Mesodermal cell (in vitro differentiated cells): ENCODE data around the gene ANO8.
A peak's percentile ranks its signal among the peaks of the same experiment; 100 is the strongest.

Experiments
- H3K27ac ChIP-seq: 2 replicates; pipeline ENCODE4 v1.7.0; 2013; ENCODE audit warnings: mild to moderate bottlenecking, low read depth, low read length, moderate library complexity; ENCODE audit not compliant: severe bottlenecking
- H3K36me3 ChIP-seq: 2 replicates; pipeline ENCODE4 v1.7.1; 2013; ENCODE audit warnings: mild to moderate bottlenecking, low read length, moderate library complexity; ENCODE audit not compliant: control insufficient read depth, insufficient read depth
- H3K4me1 ChIP-seq: one replicate; pipeline ENCODE4 v1.7.1; 2013; ENCODE audit warnings: mild to moderate bottlenecking, low read length; ENCODE audit not compliant: insufficient read depth, control insufficient read depth, poor library complexity, severe bottlenecking
- H3K4me3 ChIP-seq: 2 replicates; pipeline ENCODE4 v1.7.0; 2013; ENCODE audit warnings: low read length, control low read depth, mild to moderate bottlenecking; ENCODE audit not compliant: insufficient read depth, poor library complexity, severe bottlenecking; ENCODE audit errors: extremely low read depth
- H3K9me3 ChIP-seq: 2 replicates; pipeline ENCODE4 v1.7.1; 2013; ENCODE audit warnings: mild to moderate bottlenecking, low read length, moderate library complexity; ENCODE audit not compliant: control insufficient read depth
- WGBS, 2 experiments: methylation state at CpG; one replicate each; pipeline ENCODE4 v1.1.5; 2013; ENCODE audit warnings: missing lambda C conversion rate in 2 of 2; ENCODE audit not compliant: insufficient coverage in 2 of 2; 5-methylcytosine and 5-hydroxymethylcytosine counted together

Gene ANO8

DNA sequence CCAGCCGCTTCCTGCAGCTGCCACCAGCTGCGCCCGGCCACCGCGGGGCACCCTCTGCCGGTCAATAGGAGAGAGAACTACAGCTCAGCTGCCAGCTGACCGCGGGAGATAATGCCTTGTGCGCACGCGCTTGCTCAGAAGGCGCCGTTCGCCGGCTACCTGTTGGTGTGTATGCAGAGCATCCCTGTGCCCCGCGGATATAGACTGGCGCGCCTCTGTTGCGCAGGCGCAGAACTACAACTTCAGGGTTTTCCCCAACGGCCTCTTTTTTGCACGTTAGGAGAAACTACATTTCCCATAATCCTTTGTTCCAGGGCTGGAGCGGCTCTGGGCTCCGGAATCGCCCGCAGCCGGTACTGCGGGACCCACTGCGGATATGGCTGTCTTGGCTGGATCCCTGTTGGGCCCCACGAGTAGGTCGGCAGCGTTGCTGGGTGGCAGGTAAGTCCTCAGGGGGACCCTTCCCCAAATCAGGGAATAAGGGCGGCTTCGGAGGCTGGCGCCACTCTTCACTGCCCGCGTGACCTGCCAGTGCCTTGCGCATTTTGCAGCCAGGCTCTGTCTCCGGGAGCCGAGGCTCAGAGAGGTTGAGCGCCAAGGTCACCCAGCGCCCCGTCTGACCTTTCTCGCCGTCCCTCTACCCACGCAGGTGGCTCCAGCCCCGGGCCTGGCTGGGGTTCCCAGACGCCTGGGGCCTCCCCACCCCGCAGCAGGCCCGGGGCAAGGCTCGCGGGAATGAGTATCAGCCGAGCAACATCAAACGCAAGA lies 29.0 kb downstream of the ANO8 start, which contains the start of gene MRPL34:
MRPL34 (plus strand) TSS at position 356 of the 768 bp plus-strand sequence; CDS start at position 377, 21 bp downstream.
- H3K4me3 ChIP-seq = peak within 1 kb of the TSS; percentile 76
- peak within 1 kb of the TSS; percentile 72 for H3K27ac ChIP-seq
- whole genome bisulfite sequencing, 2 experiments = 0% methylated on average over 53 to 55 of the region's 55 CpGs
- H3K4me1 ChIP-seq = peaks cover 9% of the 10 kb centered on the region
- peaks cover 13% of the 10 kb centered on the region for H3K36me3 ChIP-seq
- no peaks in the 10 kb centered on the region for H3K9me3 ChIP-seq

GRCh38 chr19:17305216-17305516 lies 29.5 kb downstream of the ANO8 start:
- WGBS, 2 experiments = 10 to 17% methylated on average over 7 of the region's 7 CpGs
- no peaks in the 10 kb centered on the region for H3K9me3 ChIP-seq
- peak overlapping the region; percentile 76 for H3K4me3 ChIP-seq
- H3K36me3 ChIP-seq = peaks cover 8% of the 10 kb centered on the region
- H3K27ac ChIP-seq = no peak overlapping the region
- H3K4me1 ChIP-seq = peaks cover 9% of the 10 kb centered on the region

DNA sequence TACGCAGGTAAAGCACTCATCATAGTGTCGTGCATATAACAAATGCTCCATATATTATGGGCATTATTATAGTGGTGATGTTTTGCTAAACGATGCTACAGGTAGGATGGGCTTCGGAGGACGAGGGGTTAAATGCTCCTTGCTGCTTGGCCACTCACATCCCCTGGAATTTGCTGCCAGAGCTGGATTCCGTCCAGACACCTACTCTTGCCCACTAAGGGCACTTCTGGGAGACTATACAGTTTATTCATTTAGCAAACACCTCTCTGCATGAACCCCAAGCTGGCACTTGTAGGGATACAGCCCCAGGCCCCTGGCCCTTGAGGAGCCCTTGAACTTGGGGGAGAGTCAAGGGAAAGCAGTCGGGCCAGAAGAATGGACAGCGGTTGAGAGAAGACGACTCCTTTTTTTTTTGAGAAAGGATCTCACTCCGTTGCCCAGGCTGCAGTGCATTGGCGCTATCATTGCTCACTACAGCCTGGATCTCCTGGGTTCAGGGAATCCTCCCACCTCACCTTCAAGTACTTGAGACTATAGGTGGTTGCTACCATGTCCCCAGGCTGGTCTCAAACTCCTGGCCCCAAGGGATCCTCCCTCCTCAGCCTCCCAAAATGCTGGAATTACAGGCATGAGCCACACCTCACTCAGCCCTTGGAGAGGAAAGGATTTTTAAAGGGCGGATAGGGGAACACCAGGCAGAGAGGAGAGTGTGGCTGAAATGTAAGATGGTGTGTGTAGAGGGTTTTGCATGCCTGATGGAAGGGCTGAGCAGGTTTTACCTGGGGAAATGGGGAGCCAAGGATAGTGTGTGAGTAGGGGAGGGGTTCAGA lies 30.1 kb downstream of the ANO8 start:
- whole genome bisulfite sequencing, 2 experiments = 87 to 90% methylated on average over 7 to 10 of the region's 12 CpGs
- Histone ChIP-seq H3K27ac (no peak overlapping the region), H3K4me3 (peak overlapping the region; percentile 76), H3K9me3 (no peaks in the 10 kb centered on the region), H3K36me3 (peaks cover 8% of the 10 kb centered on the region), H3K4me1 (peaks cover 9% of the 10 kb centered on the region)

DNA sequence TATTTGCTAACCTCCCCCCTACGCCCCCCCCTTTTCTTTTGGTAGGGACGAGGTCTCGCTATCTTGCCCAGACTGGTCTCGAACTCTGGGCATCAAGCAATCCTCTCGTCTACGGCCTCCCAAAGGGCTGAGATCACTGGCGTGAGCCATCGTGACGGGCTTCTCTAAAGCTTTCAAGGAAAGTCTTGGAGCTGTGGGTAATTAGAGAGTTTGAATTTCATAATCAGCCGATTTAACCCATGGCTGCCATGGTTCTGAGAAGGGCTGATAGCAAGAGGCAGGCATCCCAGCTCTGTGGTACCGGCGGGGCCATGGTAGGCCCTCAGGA lies 30.8 kb downstream of the ANO8 start:
- H3K27ac ChIP-seq = no peak overlapping the region
- 80 to 93% methylated on average over 9 to 10 of the region's 12 CpGs for WGBS, 2 experiments

DNA sequence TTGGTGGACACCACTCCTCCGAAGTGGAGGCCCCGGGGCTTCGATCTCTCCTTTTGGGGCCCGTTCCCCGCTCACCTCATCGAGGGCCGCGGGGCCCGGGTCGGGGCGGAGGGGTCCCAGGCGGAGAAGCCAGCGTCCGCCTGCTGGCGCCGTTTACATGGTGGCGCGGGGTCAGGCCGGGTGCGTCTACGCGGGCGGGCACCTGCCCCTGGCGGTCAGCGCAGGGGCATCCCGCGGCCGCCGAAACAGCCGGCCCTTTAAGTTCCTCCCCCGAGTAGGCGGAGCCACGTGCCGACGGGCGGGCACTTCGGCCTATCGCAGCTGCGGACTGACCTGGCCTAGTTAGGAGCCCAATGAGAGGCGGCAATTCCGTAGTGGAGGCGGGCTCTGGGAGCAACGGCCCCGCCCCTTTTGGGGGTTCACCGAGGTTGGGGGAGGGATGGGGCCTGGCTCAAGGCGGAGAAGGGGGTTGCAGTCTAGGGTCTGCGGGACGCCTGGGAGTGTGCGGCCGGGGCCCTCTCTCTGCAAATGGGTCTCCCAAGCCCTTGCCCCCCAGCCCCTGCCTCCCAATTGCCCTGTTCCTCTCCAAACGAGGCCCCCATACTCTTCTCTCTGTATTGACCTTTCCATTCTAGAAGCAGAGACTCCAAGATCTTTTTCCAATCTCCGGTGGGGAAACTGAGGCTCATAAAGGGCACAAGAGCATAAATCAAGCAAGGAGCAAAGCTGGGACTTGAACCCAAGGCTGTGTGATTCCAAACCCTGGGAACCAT lies 31.3 kb downstream of the ANO8 start, which contains the start of gene ABHD8:
ABHD8 (minus strand) TSS at position 259 of the 773 bp plus-strand sequence. CDS start 1,809 bp downstream, outside the sequence.
- no peak within 1 kb of the TSS for H3K27ac ChIP-seq

More for the DNA sequence above, 30.8 kb downstream of the ANO8 start:
- Histone ChIP-seq H3K4me3 (no peak overlapping the region), H3K9me3 (no peaks in the 10 kb centered on the region), H3K36me3 (peaks cover 9% of the 10 kb centered on the region), H3K4me1 (peaks cover 7% of the 10 kb centered on the region)

GRCh38 chr19:17302391-17303166 lies 32.1 kb downstream of the ANO8 start:
- peaks cover 6% of the 10 kb centered on the region for H3K4me1 ChIP-seq
- H3K27ac ChIP-seq = no peak overlapping the region
- peak overlapping the region; percentile 50 for H3K4me3 ChIP-seq
- peaks cover 20% of the 10 kb centered on the region for H3K36me3 ChIP-seq
- 28 to 32% methylated on average over 21 to 29 of the region's 29 CpGs for WGBS, 2 experiments
- H3K9me3 ChIP-seq = peaks cover 6% of the 10 kb centered on the region

More for the DNA sequence above, 31.3 kb downstream of the ANO8 start, which contains the start of gene ABHD8:
- WGBS, 2 experiments = 3 to 7% methylated on average over 42 to 52 of the region's 52 CpGs
- H3K4me3 ChIP-seq = peak within 1 kb of the TSS; percentile 50
- peaks cover 15% of the 10 kb centered on the region for H3K36me3 ChIP-seq
- H3K4me1 ChIP-seq = peaks cover 6% of the 10 kb centered on the region
- peaks cover 2% of the 10 kb centered on the region for H3K9me3 ChIP-seq

DNA sequence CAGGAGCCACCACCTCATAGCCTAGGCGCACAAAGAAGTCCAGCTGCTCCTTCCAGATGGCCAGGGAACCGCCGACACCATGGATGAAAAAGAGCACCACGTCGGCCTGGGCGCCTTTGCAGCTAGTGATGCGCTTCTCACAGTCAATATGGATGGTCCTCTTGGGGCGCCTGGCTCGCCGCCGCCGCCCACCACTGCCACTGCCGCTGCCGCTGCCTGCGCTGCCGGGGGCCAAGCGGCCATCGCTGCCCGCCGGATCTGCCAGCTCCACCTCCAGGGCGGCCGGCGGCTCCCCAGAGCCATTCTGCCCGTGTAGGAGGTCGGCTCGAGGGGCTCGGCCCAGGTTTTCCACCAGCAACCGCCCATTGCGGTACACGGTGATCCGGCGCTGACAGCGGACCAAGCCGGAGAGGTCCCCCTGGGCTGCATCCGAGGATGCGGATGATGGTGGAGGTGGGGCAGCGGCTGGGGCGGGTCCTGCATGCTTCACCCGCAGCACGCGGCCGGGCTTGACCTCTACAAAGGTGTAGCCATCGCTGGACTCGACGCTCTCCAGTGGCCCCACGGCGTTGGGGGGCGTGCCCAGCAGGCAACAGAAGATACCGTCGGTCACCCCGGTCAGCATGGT lies 33.5 kb downstream of the ANO8 start:
- H3K27ac ChIP-seq = no peak overlapping the region
- no peak overlapping the region for H3K4me3 ChIP-seq
- 95 to 96% methylated on average over 50 to 51 of the region's 51 CpGs for WGBS, 2 experiments
- H3K36me3 ChIP-seq = peaks cover 27% of the 10 kb centered on the region
- H3K9me3 ChIP-seq = peaks cover 6% of the 10 kb centered on the region
- peaks cover 6% of the 10 kb centered on the region for H3K4me1 ChIP-seq

- WGBS, 2 experiments = 93 to 94% methylated on average over 5 to 6 of the region's 6 CpGs
Measured at GRCh38 chr19:17296976-17297375, 37.7 kb downstream of the ANO8 start.

DNA sequence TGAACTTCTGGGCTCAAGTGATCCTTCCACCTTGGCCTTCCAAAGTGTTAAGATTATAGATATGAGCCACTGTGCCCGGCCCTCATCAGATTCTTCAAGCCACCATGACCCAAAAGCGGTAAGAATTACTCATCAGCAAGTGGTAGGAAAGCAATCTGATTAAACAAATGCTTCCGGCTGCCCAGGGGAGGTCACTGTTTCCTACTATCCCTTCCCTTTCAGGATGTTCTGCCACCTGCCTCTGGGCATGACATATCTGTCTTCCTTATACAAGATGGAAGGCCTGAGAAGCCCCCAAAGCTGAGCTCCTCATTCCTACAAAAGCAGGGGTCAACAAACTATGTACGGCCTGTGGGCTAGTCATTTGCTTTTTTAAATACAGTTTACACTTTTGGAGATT lies 38.4 kb downstream of the ANO8 start:
- no peak overlapping the region for H3K4me3 ChIP-seq
- H3K27ac ChIP-seq = no peak overlapping the region
- H3K9me3 ChIP-seq = peaks cover 6% of the 10 kb centered on the region
- peaks cover 4% of the 10 kb centered on the region for H3K4me1 ChIP-seq
- 75 to 93% methylated on average over 3 of the region's 4 CpGs for WGBS, 2 experiments
- H3K36me3 ChIP-seq = peaks cover 38% of the 10 kb centered on the region

More at GRCh38 chr19:17296976-17297375, 37.7 kb downstream of the ANO8 start:
- H3K4me3 ChIP-seq = no peak overlapping the region
- H3K36me3 ChIP-seq = peaks cover 42% of the 10 kb centered on the region
- peaks cover 4% of the 10 kb centered on the region for H3K4me1 ChIP-seq
- no peak overlapping the region for H3K27ac ChIP-seq
- H3K9me3 ChIP-seq = peaks cover 6% of the 10 kb centered on the region
